VCaP (cell line): ENCODE results near the gene RASGRP2.

Experiments used
- H3K27ac ChIP-seq: fragments of 450-650 bp; 2 replicates; pipeline ENCODE4 v1.5.1; 2017
- TF ChIP-seq, protein P1 (sequence below): fragments of 450-650 bp; conservative IDR thresholded peaks from 2 replicates; pipeline ENCODE4 v1.5.1; 2017; ENCODE audit warnings: mild to moderate bottlenecking, moderate library complexity

RASGRP2 gene

DNA sequence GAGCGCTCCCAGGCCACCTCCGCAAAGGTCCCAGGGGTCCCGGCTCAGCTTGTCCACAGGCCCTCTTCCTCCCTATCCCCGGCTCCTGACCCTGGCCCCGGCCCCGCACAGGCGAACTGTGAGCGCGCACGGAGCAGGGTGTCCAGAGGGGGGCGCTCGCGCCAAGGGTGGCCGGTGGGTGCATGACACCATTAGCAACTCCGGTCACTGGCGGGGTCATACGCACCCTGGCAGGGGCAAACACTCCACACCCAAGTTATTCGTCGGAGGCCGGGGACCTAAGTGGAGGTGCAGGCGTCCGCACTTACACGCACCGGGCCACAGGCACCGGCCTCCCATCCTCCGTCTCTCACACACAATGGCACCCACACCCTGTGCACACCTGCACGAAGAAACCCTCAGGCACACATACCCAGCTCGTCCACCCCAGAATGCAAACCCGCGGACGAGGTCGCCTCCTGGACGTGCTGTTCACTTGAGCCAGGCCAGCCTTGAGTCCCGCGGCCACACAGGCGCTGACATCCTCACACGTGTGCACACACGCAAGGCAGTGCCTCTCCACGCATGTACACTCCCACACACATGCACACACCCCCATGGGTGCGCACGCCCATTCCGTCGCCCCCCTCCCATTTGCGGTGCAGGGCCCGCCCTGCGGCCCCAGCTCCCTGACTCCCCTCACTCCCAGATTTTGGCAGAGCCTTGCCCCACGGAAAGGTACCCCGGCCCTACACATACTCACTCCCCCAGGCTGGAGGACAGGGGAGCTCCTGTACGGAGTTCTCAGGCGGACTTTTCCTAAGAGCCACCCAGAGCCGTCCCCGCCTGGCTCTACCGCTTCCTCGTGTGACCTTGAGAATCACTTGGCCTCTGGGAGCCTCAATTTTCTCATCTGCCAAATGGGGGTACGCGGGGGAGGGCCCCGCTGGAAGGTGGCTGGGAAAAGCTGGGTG, at the start of gene RASGRP2:
RASGRP2 (minus strand) TSS at position 552 of the 953 bp plus-strand sequence. CDS start 1,276 bp downstream, outside the sequence.
- peak within 1 kb of the TSS; percentile 59; the same call in 1 of the 2 replicates for H3K27ac ChIP-seq
- TF ChIP-seq, protein P1, sequence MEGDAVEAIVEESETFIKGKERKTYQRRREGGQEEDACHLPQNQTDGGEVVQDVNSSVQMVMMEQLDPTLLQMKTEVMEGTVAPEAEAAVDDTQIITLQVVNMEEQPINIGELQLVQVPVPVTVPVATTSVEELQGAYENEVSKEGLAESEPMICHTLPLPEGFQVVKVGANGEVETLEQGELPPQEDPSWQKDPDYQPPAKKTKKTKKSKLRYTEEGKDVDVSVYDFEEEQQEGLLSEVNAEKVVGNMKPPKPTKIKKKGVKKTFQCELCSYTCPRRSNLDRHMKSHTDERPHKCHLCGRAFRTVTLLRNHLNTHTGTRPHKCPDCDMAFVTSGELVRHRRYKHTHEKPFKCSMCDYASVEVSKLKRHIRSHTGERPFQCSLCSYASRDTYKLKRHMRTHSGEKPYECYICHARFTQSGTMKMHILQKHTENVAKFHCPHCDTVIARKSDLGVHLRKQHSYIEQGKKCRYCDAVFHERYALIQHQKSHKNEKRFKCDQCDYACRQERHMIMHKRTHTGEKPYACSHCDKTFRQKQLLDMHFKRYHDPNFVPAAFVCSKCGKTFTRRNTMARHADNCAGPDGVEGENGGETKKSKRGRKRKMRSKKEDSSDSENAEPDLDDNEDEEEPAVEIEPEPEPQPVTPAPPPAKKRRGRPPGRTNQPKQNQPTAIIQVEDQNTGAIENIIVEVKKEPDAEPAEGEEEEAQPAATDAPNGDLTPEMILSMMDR: peak; percentile 68

DNA sequence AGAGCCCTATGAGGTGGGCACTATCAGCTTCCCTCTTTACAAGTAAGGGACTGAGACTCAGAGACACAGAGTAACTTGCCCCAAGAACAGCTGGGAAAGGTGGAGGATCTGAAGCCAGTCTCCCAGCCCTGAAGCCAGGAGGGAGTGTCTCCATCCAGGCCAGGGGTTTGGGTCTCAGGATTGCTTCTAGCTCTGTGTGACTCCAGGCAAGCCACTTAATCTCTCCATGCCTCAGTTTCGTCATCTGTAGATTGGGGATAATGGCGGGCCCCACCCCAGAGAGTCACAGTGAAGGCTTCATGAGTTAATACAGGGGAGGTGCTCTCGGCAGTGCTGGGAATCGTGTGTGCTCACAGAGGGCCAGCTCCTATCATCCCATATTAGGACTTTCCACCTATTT, 48.5 kb upstream of the RASGRP2 start:
- H3K27ac ChIP-seq: no peak overlapping the region

DNA sequence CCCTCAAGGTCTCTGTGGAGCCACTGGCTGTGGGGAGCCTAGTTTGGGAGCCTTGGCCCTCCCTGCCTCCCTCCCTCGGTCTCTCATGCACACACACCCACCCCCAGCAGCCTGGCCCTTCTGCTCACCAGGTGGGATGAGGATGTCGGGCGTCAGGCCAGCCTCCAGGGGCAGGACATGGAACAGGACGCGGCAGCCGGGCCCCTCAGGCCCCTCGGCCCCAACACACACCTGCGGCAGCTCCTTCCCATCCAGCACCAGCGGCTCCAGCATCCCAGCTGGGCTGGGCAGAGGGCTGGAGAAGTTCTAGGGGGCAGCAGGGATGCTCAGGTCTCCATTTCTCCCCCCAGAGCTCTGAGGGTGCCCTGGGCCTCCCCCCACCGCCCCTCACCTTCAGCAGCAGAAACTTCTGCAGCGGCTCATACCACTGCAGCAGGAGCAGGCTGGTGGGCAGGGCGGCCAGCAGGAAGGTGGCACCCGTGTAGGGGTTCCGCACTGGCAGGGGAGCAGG, 47.9 kb upstream of the RASGRP2 start:
- H3K27ac ChIP-seq: no peak overlapping the region
- TF ChIP-seq, protein P1: no peak

More for the DNA sequence above, 48.5 kb upstream of the RASGRP2 start:
- TF ChIP-seq, protein P1: no peak

DNA sequence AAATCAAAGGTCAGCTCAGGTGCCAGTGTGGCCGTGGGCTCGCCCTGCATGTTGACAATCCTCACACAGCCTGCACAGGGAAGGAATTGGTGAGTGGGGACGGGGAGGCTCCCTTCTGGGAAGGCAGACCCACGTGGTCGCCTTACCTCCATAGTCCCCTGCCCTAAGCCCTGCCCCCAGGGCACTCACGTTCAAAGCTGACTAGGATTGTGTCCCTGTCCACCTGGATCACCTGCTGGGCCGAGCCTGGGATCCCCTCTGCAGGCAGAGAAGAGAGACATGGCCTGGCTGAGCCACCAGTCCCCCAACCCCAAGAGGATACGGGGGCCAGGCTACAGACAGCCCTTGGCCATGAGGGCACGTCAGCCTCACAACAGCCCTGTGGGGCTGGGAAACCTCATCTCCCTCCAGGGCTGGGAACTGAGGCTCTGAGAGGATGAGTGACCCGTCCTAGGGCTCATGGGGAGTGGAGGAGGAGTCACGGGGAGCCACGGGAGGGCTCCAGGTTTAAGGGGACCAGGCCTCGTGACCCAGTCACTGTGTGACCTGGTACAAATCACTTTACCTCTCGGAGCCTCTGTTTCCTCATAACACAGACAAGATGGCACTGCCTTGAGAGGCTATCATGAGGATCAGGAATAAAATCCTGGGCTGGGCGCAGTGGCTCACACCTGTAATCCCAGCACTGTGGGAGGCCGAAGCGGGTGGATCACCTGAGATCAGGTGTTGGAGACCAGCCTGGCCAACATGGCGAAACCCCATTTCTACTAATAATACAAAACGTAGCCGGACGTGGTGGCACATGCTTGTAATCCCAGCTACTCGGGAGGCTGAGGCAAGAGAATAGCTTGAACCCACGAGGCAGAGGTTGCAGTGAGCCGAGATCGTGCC, 46.5 kb upstream of the RASGRP2 start:
- TF ChIP-seq, protein P1: no peak
- no peak overlapping the region for H3K27ac ChIP-seq

DNA sequence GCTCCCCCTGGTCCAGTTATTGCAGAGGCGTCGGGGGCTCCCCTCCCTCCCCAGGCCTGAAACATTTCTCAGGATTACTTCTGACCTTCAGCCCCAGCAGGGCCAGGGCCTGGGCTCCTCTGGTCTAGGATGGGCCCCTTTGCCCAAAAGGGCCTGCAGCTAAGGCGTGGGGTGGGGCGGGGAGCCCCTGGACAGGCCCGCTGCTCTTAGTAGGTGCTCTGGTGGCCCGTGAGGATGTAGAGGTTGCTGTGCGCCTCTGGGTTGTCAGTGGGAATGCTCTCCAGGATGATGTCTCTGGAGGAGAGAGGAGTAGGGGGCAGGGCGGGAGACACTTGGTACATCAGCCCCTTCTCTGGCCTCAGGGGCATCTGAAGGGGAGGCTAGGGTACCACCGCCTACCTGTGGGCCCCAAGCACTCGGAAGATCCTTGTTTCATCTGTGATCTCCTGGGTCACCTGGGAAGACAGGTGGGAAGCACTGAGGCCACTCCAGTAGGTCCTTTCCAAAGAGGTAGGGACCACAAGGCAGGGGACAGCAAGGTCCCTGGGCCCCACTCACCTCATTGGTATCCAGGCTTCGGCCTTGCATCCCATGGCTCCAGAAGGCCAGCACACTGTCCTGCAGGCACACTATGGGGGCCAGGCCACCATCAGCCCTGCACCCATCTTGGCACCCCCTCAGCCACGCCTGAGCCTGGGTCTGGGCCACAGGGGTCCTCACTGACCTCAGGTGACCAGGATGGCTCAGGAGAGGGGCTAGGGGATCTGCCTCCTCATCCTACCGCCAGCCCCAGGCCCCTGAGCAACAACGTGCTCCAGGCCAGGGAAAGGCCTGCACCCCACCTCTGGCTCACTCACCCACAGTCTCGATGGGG, 45.6 kb upstream of the RASGRP2 start:
- TF ChIP-seq, protein P1: no peak
- H3K27ac ChIP-seq: no peak overlapping the region

DNA sequence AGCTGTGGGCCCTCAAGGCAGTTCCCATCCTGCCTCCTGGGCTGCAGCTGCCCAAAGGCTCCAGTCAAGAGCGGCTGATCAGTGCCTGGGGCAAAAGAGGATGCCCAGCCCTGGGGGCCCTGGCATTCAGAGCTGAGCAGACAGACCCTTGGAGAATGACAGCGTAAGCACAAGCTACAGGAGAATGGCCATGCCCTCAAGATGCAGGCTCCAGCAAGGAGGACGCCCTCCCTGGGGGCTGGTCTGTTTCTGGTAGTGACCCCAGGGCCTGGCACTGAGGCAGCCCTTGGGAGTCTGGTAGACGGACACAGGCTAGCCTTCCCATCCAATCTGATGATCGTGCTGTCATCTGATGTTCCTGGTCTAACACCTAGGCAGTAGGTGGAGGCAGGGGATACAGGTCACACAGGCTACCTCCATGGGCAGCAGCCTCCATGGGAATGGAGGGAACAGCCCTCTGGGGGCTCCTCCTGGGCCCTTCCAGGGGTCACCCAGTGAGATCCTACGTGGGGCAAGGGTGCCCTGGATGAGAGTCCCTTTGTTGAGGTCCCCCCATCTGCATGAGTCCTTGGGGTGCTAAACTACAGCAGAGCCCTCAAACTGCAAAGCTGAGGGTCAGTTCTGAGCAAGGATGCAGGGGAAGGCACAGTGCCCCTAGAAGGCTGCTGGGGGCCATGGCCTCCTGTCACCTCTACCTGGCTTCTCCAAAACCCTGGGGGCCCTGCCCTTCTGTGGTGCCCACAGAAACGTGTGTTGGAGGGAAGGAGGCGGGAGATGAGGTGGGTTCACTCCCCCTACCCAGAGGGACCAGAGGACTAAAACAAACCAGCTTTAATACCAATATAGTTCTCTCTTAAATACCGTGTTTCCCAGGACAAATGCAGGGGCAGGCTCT, 44.6 kb upstream of the RASGRP2 start:
- TF ChIP-seq, protein P1: no peak

More for the DNA sequence above, 44.6 kb upstream of the RASGRP2 start:
- no peak overlapping the region for H3K27ac ChIP-seq
